GM12872 (cell line): ENCODE data around the gene PGAM5.

Experiments
- TF ChIP-seq, protein P1 (sequence below): IDR thresholded peaks from 3 replicates; pipeline ENCODE4 v1.5.1; 2011; ENCODE audit warnings: low read depth, mild to moderate bottlenecking, low read length, moderate library complexity; ENCODE audit not compliant: insufficient read depth

Gene PGAM5

DNA sequence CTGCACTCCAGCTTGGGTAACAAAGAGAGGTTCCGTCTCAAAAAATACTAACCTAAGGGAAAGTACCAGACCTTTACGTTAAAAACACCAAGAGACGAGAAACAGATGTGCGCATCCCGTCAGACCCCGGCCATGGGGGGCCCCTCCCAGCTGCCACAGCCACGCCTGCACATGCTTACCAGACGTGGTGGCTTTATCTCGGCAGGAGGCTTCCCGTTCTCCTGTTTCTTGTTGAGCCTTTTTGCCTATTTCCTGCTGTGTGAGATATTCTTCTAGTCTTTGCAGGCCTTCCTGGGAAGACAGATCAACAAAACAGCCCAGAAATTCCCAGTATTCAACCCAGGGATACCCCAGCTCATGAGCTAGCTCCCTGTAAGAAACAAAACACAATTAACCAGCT is 23.6 kb downstream of the PGAM5 start:
- TF ChIP-seq, protein P1, sequence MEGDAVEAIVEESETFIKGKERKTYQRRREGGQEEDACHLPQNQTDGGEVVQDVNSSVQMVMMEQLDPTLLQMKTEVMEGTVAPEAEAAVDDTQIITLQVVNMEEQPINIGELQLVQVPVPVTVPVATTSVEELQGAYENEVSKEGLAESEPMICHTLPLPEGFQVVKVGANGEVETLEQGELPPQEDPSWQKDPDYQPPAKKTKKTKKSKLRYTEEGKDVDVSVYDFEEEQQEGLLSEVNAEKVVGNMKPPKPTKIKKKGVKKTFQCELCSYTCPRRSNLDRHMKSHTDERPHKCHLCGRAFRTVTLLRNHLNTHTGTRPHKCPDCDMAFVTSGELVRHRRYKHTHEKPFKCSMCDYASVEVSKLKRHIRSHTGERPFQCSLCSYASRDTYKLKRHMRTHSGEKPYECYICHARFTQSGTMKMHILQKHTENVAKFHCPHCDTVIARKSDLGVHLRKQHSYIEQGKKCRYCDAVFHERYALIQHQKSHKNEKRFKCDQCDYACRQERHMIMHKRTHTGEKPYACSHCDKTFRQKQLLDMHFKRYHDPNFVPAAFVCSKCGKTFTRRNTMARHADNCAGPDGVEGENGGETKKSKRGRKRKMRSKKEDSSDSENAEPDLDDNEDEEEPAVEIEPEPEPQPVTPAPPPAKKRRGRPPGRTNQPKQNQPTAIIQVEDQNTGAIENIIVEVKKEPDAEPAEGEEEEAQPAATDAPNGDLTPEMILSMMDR: no peak

DNA sequence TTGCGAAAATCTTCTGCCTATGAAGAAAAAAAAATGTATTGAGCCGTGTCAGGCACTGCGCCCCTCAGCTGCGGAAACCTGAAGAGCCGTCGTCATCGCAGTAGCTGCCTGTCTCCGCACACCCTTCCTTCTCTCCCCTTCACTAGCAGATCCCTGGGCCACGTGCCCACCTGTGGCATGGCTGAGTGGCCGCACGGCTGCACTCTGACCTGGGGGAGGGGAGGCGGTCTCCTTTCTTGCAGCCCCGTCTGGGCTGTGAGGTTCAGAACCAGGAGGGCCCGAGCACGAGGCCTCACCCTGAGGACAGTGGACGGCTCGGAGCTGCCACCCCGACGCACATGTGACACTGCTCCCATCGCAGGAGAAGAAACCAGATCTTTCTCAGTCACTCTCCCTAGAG is 24.9 kb downstream of the PGAM5 start:
- TF ChIP-seq, protein P1: no peak

- TF ChIP-seq, protein P1: no peak
These were observed 25.7 kb downstream of the PGAM5 start for GRCh38 chr12:132736378-132736777.

DNA sequence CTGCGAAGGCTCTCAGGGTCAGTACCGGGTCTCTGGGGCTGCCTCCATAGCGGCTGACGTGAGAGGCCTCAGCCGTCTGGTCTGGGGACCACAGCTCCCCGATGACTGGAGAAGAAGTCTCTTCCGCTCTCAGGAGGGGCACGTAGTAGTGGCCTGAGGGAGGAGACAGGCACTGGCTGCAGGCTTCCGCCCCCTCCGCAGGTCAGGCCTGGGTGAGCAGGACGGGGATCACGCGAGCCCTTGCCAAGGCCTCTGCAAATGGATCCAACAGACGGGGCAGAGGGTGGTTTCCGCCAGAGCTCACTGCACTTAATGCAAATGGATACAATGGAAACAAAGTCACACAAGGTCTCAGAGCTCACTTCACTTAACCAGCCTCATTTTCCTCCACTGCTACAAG is 26.3 kb downstream of the PGAM5 start:
- TF ChIP-seq, protein P1: no peak

- TF ChIP-seq, protein P1: no peak
These were observed 29.1 kb downstream of the PGAM5 start for GRCh38 chr12:132739600-132740312.

- TF ChIP-seq, protein P1: no peak
These were observed 29.6 kb downstream of the PGAM5 start for GRCh38 chr12:132740313-132740646.

- TF ChIP-seq, protein P1: no peak
These were observed 30.0 kb downstream of the PGAM5 start for GRCh38 chr12:132740652-132741051.

GRCh38 chr12:132741620-132742019 is 31.0 kb downstream of the PGAM5 start:
- TF ChIP-seq, protein P1: no peak
